PC-3 (cell line): ENCODE data around the gene KAT2B. TPM values are rescaled to one million over a fixed set of nuclear protein-coding genes. Genes with fewer than 3 reads are reported as not detected.

Source experiments
- ATAC-seq: fragments of 200-7000 bp; cut with Tn5 transposase; 2 replicates; pipeline ENCODE4 v1.9.1; 2020; ENCODE audit warnings: mild to moderate bottlenecking, moderate library complexity
- BruUV-seq: library from RNA; stranded (reverse); fragments of 400-500 nt; replicated peaks from 2 replicates; lab custom pipeline; 2021; lab: Mats Ljungman, UMichigan
- CTCF ChIA-PET: fragments of 300-600 bp; sonication (Branson Sonifier 250); formaldehyde crosslinking; loops from one replicate; lab custom pipeline; 2022; ENCODE audit warnings: antibody characterized with exemption; lab: Charles Lee
- POLR2A ChIA-PET: fragments of 300-600 bp; sonication (Branson Sonifier 250); formaldehyde crosslinking; loops from one replicate; lab custom pipeline; 2022; ENCODE audit warnings: antibody characterized with exemption; ENCODE audit not compliant: unreplicated experiment; lab: Charles Lee
- DNase-seq: peaks from one replicate; pipeline ENCODE4 v3.0.0-alpha.2; 2015
- H2AFZ ChIP-seq: fragments of 300-600 bp; sonication (generic); 2 replicates; pipeline ENCODE4 v1.6.0; 2016; ENCODE audit warnings: antibody characterized with exemption, low read length
- H3F3A ChIP-seq: fragments of 300-600 bp; sonication (generic); one replicate; pipeline ENCODE4 v1.6.0; 2017; ENCODE audit warnings: antibody characterized with exemption, low read length, control low read depth, mild to moderate bottlenecking; ENCODE audit not compliant: unreplicated experiment
- H3K27ac ChIP-seq: fragments of 300-600 bp; sonication (generic); 2 replicates; pipeline ENCODE4 v1.5.1; 2016; ENCODE audit warnings: mild to moderate bottlenecking, low read length
- H3K27me3 ChIP-seq: fragments of 300-600 bp; sonication (generic); 2 replicates; pipeline ENCODE4 v1.6.1; 2016; ENCODE audit warnings: low read length, mixed read lengths
- H3K36me3 ChIP-seq: fragments of 300-600 bp; sonication (generic); 2 replicates; pipeline ENCODE4 v1.6.1; 2016; ENCODE audit warnings: low read depth, mixed run types, low read length, mixed read lengths
- H3K4me1 ChIP-seq: fragments of 300-600 bp; sonication (generic); 2 replicates; pipeline ENCODE4 v1.5.1; 2016; ENCODE audit warnings: low read length; ENCODE audit not compliant: insufficient read depth
- H3K4me2 ChIP-seq: fragments of 300-600 bp; sonication (generic); 2 replicates; pipeline ENCODE4 v1.6.0; 2016; ENCODE audit warnings: low read length
- H3K4me3 ChIP-seq: fragments of 300-600 bp; sonication (generic); 2 replicates; pipeline ENCODE4 v1.5.1; 2016; ENCODE audit warnings: mild to moderate bottlenecking, low read length, mixed read lengths
- H3K79me2 ChIP-seq: fragments of 300-600 bp; sonication (generic); 2 replicates; pipeline ENCODE4 v1.6.1; 2017; ENCODE audit warnings: low read length, mixed read lengths
- H3K9ac ChIP-seq: fragments of 300-600 bp; sonication (generic); 2 replicates; pipeline ENCODE4 v1.6.0; 2016; ENCODE audit warnings: mild to moderate bottlenecking, low read length
- H3K9me2 ChIP-seq: fragments of 300-600 bp; sonication (generic); replicated peaks from 2 replicates; pipeline ENCODE4 v1.6.1; 2016; ENCODE audit warnings: mixed run types, low read length, mixed read lengths
- H3K9me3 ChIP-seq: fragments of 300-600 bp; sonication (generic); 2 replicates; pipeline ENCODE4 v1.6.1; 2016; ENCODE audit warnings: low read length, mixed read lengths
- H4K20me1 ChIP-seq: fragments of 300-600 bp; sonication (generic); 2 replicates; pipeline ENCODE4 v1.6.1; 2016; ENCODE audit warnings: low read length, mixed read lengths
- CTCF ChIP-seq: fragments of 300-600 bp; sonication (generic); conservative IDR thresholded peaks from 2 replicates; pipeline ENCODE4 v1.5.1; 2017; ENCODE audit warnings: antibody characterized with exemption, low read depth, mild to moderate bottlenecking, low read length
- EZH2 ChIP-seq: fragments of 300-600 bp; sonication (generic); IDR thresholded peaks from one replicate; pipeline ENCODE4 v1.6.1; 2017; ENCODE audit warnings: antibody characterized with exemption, mild to moderate bottlenecking, low read length; ENCODE audit not compliant: unreplicated experiment
- EZH2phosphoT487 ChIP-seq: fragments of 300-600 bp; sonication (generic); IDR thresholded peaks from 2 replicates; pipeline ENCODE4 v1.6.1; 2018; ENCODE audit warnings: mild to moderate bottlenecking, antibody characterized with exemption, low read length, borderline replicate concordance
- intact Hi-C: fragments of 100-400 bp; cut with micrococcal nuclease; formaldehyde crosslinking; loops from 2 replicates; pipeline ENCODE4 v1.9.0; 2023
- total RNA-seq: library from RNA; depleted of rRNA; stranded (reverse); fragments of >200 nt; gene quantifications from 2 replicates; pipeline ENCODE4 v1.2.3, GENCODE V29; 2014

The KAT2B gene
- total RNA-seq, 1 experiment from 2014 or later: 11.9 TPM

DNA sequence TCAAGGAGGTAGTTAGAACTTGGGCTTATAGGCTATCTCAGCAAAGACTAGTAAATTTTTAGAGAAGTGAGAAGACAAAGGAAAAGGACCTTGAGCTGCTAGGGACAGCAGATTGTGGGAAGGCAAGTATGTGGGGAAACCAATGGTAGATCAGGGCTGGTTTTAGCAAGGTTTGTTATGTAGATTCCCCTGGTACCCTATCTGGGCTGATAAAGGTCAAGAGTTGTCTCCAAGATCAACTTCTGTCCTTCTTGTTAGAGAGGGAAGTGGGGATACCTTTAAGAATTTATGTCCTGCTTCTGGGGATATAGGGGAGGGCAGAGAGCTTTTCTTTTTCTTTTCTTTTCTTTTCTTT, 28.9 kb downstream of the KAT2B start:
- no peaks in the 10 kb centered on the region for H4K20me1 ChIP-seq
- intact Hi-C loops: no loop called here
- DNase-seq (no peak), ATAC-seq (no peak)
- peaks cover 21% of the 10 kb centered on the region for H3K4me1 ChIP-seq
- H3K4me3 ChIP-seq: no peak overlapping the region
- H3K27ac ChIP-seq: no peak overlapping the region
- no peak overlapping the region for H2AFZ ChIP-seq
- no peaks in the 10 kb centered on the region for H3K79me2 ChIP-seq
- no peak overlapping the region for H3K9ac ChIP-seq
- no peak for TF ChIP-seq CTCF
- no peak for TF ChIP-seq EZH2
- H3K4me2 ChIP-seq: no peak overlapping the region
- H3K36me3 ChIP-seq: no peaks in the 10 kb centered on the region
- ChIA-PET CTCF (no interaction called here), POLR2A (no interaction called here)
- no peaks in the 10 kb centered on the region for H3K9me3 ChIP-seq
- H3K27me3 ChIP-seq: no peaks in the 10 kb centered on the region
- H3F3A ChIP-seq: no peaks in the 10 kb centered on the region
- no peaks in the 10 kb centered on the region for H3K9me2 ChIP-seq
- BruUV-seq: no TSS peak

DNA sequence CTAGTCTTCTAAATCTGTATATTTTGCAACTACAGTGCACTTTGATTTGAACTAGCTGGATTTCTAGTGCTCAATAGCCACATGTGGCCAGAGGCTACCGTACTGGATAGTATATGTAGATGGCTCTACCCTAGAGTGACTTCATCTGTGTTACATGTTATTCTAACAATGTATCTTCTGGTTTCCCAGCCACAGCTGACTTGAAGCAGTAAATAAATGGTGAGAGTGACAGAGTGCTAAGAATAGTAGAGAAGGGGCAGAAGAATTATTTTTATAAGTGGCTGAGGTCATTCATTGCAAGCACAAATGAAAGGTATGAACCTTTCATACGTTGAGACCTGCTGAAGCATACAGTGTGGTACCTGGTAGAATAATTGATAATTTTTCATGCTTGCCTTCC, 30.9 kb downstream of the KAT2B start:
- DNase-seq (no peak), ATAC-seq (no peak)
- intact Hi-C loops: no loop called here
- Histone ChIP-seq H3K36me3 (no peaks in the 10 kb centered on the region), H3K27ac (no peak overlapping the region), H3K27me3 (no peaks in the 10 kb centered on the region), H3K4me1 (peaks cover 26% of the 10 kb centered on the region), H2AFZ (no peak overlapping the region), H3K9me2 (no peaks in the 10 kb centered on the region), H3K9ac (no peak overlapping the region), H4K20me1 (no peaks in the 10 kb centered on the region), H3K9me3 (no peaks in the 10 kb centered on the region), H3K79me2 (no peaks in the 10 kb centered on the region), H3K4me3 (no peak overlapping the region), H3F3A (peaks cover 3% of the 10 kb centered on the region), H3K4me2 (no peak overlapping the region)
- BruUV-seq: no TSS peak
- ChIA-PET CTCF (no interaction called here), POLR2A (no interaction called here)
- TF ChIP-seq EZH2phosphoT487 (no peak), EZH2 (no peak), CTCF (no peak)

DNA sequence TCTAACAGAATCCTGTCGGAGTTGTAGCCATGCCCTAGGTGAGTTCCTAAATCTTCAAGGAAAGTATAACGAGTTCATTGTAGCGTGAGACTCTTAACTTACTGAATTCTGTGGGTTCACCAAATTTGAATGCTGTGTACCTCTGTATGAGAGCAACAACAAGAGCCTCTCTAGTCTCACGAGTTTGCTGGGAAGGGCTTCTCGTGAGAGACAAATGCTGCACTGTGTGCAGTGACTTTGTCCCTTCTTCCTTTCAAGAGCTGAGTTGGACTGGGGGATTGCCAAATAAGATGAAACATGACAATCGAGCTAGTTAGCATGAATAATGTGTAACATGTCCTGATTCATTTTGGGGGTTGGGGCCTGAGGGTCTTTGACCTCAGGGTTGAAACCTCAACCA, 32.2 kb downstream of the KAT2B start:
- POLR2A ChIA-PET: no interaction called here
- DNase-seq (no peak), ATAC-seq (no peak)
- no peak overlapping the region for H3K27ac ChIP-seq
- H3K36me3 ChIP-seq: no peaks in the 10 kb centered on the region
- no peaks in the 10 kb centered on the region for H3K27me3 ChIP-seq
- H3K79me2 ChIP-seq: no peaks in the 10 kb centered on the region
- H4K20me1 ChIP-seq: no peaks in the 10 kb centered on the region
- no peak overlapping the region for H3K4me3 ChIP-seq
- H3K4me1 ChIP-seq: peaks cover 19% of the 10 kb centered on the region
- no peak overlapping the region for H3K4me2 ChIP-seq
- H3F3A ChIP-seq: peaks cover 3% of the 10 kb centered on the region
- H3K9ac ChIP-seq: no peak overlapping the region
- no TSS peak for BruUV-seq
- CTCF ChIA-PET: no interaction called here
- no peak overlapping the region for H2AFZ ChIP-seq
- TF ChIP-seq EZH2phosphoT487 (no peak), EZH2 (no peak), CTCF (no peak)
- no peaks in the 10 kb centered on the region for H3K9me2 ChIP-seq
- H3K9me3 ChIP-seq: no peaks in the 10 kb centered on the region
- intact Hi-C loops: no loop called here
